ENCODE data around the gene FSD1L. TPM values are rescaled to one million over a fixed set of nuclear protein-coding genes. Genes with fewer than 3 reads are reported as not detected.
"Not testable (repeated sequence)": the region's sequence is repeated elsewhere in the genome, so short reads cannot be mapped to it uniquely, and the experiment has no call there.

Gene FSD1L
- total RNA-seq, 4 donors from 2014 or later = 8.5 to 19.6 (median 12.4) TPM

DNA sequence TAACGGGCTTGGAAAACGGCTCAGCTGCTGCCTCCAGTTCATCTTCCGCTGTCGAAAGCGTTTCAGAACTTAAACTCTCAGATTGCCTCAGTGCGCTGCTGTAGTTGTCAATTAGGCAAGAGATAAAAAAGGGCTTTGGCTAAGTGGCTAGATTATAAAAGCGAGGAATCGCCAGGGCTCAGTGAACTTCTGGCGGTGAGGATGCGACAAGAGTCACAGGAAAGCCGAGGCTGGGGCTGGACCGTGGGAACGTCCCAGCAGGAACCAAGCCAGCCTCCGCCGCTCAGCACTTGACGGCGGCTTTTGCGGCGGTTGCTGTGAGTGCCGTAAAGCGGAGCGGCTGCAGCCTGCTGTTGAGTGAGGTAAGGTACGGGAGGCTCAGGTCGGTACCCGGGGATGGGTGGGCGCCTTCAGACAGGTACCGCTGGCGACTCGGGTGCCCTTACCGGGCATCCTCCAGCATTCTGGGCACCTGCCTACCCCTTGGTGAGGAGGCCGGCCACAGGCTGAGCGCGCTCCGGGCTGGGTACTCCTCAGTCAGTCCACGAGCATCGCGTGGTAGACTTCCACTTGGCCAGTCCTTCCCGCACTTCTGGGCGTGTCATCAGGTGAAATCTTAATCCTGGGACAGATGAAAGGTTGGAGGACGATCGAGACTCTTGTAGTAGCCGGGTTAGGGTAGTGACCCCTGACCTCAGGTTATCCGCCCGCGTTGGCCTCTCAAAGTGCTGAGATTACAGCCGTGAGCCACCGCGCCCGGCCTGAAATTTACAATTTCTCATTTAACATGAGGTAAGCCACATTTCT lies 110.2 kb downstream of the FSD1L start, which contains the start of gene FKTN:
Gene FKTN (plus strand): TSS at position 328 of the 807 bp plus-strand sequence. CDS start 16,902 bp downstream, outside the sequence.
- H3K9me3 ChIP-seq = no peaks in the 10 kb centered on the region
- intact Hi-C loops (cut with DNase I; ENCODE audit: low total_unique reads) (loop anchor here (10.0 kb wide), 1 partner anchor 113 kb away; the partner anchor contains the start of gene FSD1L), in situ Hi-C loops (cut with MboI; ENCODE audit: low sequenced_read_pairs in 4 of 4) (loop anchor here in 1 of 4 donors (25.0 kb wide), 1 partner anchor 96 kb away; no protein-coding TSS in a partner anchor)
- no peak for TF ChIP-seq POLR2A (IDR thresholded peaks at IDR 0.05)
- TF ChIP-seq, protein P1, sequence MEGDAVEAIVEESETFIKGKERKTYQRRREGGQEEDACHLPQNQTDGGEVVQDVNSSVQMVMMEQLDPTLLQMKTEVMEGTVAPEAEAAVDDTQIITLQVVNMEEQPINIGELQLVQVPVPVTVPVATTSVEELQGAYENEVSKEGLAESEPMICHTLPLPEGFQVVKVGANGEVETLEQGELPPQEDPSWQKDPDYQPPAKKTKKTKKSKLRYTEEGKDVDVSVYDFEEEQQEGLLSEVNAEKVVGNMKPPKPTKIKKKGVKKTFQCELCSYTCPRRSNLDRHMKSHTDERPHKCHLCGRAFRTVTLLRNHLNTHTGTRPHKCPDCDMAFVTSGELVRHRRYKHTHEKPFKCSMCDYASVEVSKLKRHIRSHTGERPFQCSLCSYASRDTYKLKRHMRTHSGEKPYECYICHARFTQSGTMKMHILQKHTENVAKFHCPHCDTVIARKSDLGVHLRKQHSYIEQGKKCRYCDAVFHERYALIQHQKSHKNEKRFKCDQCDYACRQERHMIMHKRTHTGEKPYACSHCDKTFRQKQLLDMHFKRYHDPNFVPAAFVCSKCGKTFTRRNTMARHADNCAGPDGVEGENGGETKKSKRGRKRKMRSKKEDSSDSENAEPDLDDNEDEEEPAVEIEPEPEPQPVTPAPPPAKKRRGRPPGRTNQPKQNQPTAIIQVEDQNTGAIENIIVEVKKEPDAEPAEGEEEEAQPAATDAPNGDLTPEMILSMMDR (IDR thresholded peaks at IDR 0.05 in 4 of 5, conservative IDR thresholded peaks at IDR 0.05 in 1 of 5) = no peak
- peak within 1 kb of the TSS; percentile 73 to 84 (median 80) for H3K27ac ChIP-seq
- H3K4me1 ChIP-seq = peaks cover 6 to 19% of the 10 kb centered on the region in 2 donors
- H3K4me3 ChIP-seq = peak within 1 kb of the TSS; percentile 70 to 98 (median 90)
- H3K27me3 ChIP-seq = no peaks in the 10 kb centered on the region
- peaks cover 0 to 5% of the 10 kb centered on the region in 2 donors for H3K36me3 ChIP-seq
- DNase-seq = peak; percentile 78 to 86
- peak; percentile 99 to 100 for ATAC-seq

- Histone ChIP-seq H3K27ac (no peak overlapping the region), H3K27me3 (no peaks in the 10 kb centered on the region), H3K4me1 (no peaks in the 10 kb centered on the region), H3K4me3 (no peak overlapping the region), H3K9me3 (no peaks in the 10 kb centered on the region), H3K36me3 (peaks cover 3 to 15% of the 10 kb centered on the region in 2 donors)
- in situ Hi-C loops (cut with MboI; ENCODE audit: low sequenced_read_pairs in 4 of 4) (loop anchor here in 1 of 4 donors (25.0 kb wide), 1 partner anchor 110 kb away; no protein-coding TSS in a partner anchor), intact Hi-C loops (cut with DNase I; ENCODE audit: low total_unique reads) (no loop called here)
- TF ChIP-seq POLR2A (IDR thresholded peaks at IDR 0.05) = no peak
- TF ChIP-seq, protein P1 (IDR thresholded peaks at IDR 0.05 in 4 of 5, conservative IDR thresholded peaks at IDR 0.05 in 1 of 5) = no peak
- no peak for ATAC-seq
- DNase-seq = no peak
Observed at GRCh38 chr9:105572455-105572854, 124.6 kb downstream of the FSD1L start.

DNA sequence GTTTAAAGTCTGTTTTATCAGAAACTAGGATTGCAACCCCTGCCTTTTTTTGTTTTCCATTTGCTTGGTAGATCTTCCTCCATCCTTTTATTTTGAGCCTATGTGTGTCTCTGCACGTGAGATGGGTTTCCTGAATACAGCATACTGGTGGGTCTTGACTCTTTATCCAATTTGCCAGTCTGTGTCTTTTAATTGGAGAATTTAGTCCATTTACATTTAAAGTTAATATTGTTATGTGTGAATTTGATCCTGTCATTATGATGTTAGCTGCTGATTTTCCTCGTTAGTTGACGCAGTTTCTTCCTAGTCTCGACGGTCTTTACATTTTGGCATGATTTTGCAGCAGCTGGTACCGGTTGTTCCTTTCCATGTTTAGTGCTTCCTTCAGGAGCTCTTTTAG lies 132.1 kb downstream of the FSD1L start:
- H3K4me1 ChIP-seq; H3K4me3 ChIP-seq; H3K9me3 ChIP-seq; ATAC-seq; DNase-seq; H3K27ac ChIP-seq; H3K27me3 ChIP-seq; intact Hi-C loops (cut with DNase I; ENCODE audit: low total_unique reads); in situ Hi-C loops (cut with MboI; ENCODE audit: low sequenced_read_pairs in 4 of 4): not testable (repeated sequence)
- peaks cover 0 to 13% of the 10 kb centered on the region in 2 donors for H3K36me3 ChIP-seq

- intact Hi-C loops (cut with DNase I; ENCODE audit: low total_unique reads); H3K4me1 ChIP-seq; ATAC-seq; in situ Hi-C loops (cut with MboI; ENCODE audit: low sequenced_read_pairs in 4 of 4); H3K9me3 ChIP-seq; H3K27me3 ChIP-seq; DNase-seq; H3K4me3 ChIP-seq; H3K27ac ChIP-seq; H3K36me3 ChIP-seq: not testable (repeated sequence)
Observed at GRCh38 chr9:105581550-105581949, 133.7 kb downstream of the FSD1L start.

DNA sequence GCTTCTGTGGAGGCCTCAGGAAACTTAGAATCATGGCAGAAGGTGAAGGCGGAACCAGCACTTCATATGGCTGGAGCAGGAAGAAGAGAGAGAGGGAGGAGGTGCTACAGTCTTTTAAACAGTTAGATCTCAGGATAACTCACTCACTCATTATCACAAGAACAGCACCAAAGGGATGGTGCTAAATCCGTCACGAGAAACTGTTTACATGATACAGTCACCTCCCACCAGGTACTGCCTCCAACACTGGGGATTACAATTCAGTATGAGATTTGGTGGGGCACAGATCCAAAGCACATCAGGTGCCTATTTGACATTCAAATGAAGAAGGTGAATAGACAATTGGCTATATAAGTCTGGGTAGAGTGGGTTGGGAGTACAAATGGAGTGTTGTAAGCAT lies 145.3 kb downstream of the FSD1L start:
- intact Hi-C loops (cut with DNase I; ENCODE audit: low total_unique reads) (no loop called here), in situ Hi-C loops (cut with MboI; ENCODE audit: low sequenced_read_pairs in 4 of 4) (no loop called here)
- H3K4me1 ChIP-seq = no peaks in the 10 kb centered on the region
- H3K36me3 ChIP-seq = peaks cover 0 to 7% of the 10 kb centered on the region in 2 donors
- ATAC-seq (no peak), DNase-seq (no peak)
- H3K4me3 ChIP-seq = no peak overlapping the region
- TF ChIP-seq POLR2A (IDR thresholded peaks at IDR 0.05) = no peak
- TF ChIP-seq, protein P1 (IDR thresholded peaks at IDR 0.05 in 4 of 5, conservative IDR thresholded peaks at IDR 0.05 in 1 of 5) = no peak
- no peaks in the 10 kb centered on the region for H3K9me3 ChIP-seq
- H3K27ac ChIP-seq = no peak overlapping the region
- no peaks in the 10 kb centered on the region for H3K27me3 ChIP-seq

Other genes with a start within 250 kb of the FSD1L start
- gene SLC44A1, start 203.4 kb upstream of the FSD1L start, total RNA-seq = 10 to 100 TPM in 3 of 4 donors, 1 to 10 TPM in 1; 5.4 to 15.9 (median 11.3) TPM
- 1 to 10 TPM; 3.2 to 7.7 (median 6.1) TPM for gene FKTN, start 110.1 kb downstream of the FSD1L start, total RNA-seq
- gene TAL2, start 214.4 kb downstream of the FSD1L start, total RNA-seq = not detected
- gene TMEM38B, start 246.5 kb downstream of the FSD1L start, total RNA-seq = 10 to 100 TPM; 81.4 to 97.6 (median 89.8) TPM